ENCODE results near the gene THADA.
"Not testable (repeated sequence)": the region's sequence is repeated elsewhere in the genome, so short reads cannot be mapped to it uniquely, and the experiment has no call there.

Gene THADA

GRCh38 chr2:43207553-43208300, 388.1 kb downstream of the THADA start:
- DNase-seq (ENCODE audit: low spot score): no peak

GRCh38 chr2:43206602-43207001, 389.2 kb downstream of the THADA start:
- DNase-seq (ENCODE audit: low spot score): no peak

- DNase-seq (ENCODE audit: low spot score): no peak
Measured at GRCh38 chr2:43203373-43203772, 392.5 kb downstream of the THADA start.

- no peak for DNase-seq (ENCODE audit: low spot score)
Measured at GRCh38 chr2:43202289-43202688, 393.5 kb downstream of the THADA start.

GRCh38 chr2:43201497-43201896, 394.3 kb downstream of the THADA start:
- DNase-seq (ENCODE audit: low spot score): no peak

GRCh38 chr2:43201016-43201415, 394.8 kb downstream of the THADA start:
- DNase-seq (ENCODE audit: low spot score): no peak

GRCh38 chr2:43199492-43200488, 396.0 kb downstream of the THADA start:
- no peak for DNase-seq (ENCODE audit: low spot score)

GRCh38 chr2:43198263-43198662, 397.6 kb downstream of the THADA start:
- no peak for DNase-seq (ENCODE audit: low spot score)

GRCh38 chr2:43197588-43197896, 398.3 kb downstream of the THADA start:
- no peak for DNase-seq (ENCODE audit: low spot score)

- no peak for DNase-seq (ENCODE audit: low spot score)
Measured at GRCh38 chr2:43196768-43197587, 398.9 kb downstream of the THADA start.

- no peak for DNase-seq (ENCODE audit: low spot score)
Measured at GRCh38 chr2:43194121-43194869, 401.5 kb downstream of the THADA start.

GRCh38 chr2:43193652-43194120, 402.2 kb downstream of the THADA start:
- DNase-seq (ENCODE audit: low spot score): no peak

- no peak for DNase-seq (ENCODE audit: low spot score)
Measured at GRCh38 chr2:43192744-43193651, 402.8 kb downstream of the THADA start.

- DNase-seq (ENCODE audit: low spot score): no peak
Measured at GRCh38 chr2:43191947-43192516, 403.8 kb downstream of the THADA start.

- DNase-seq (ENCODE audit: low spot score): no peak
Measured at GRCh38 chr2:43190311-43191052, 405.4 kb downstream of the THADA start.

GRCh38 chr2:43189861-43190260, 406.0 kb downstream of the THADA start:
- DNase-seq (ENCODE audit: low spot score): not testable (repeated sequence)

- DNase-seq (ENCODE audit: low spot score): no peak
Measured at GRCh38 chr2:43188561-43189386, 407.1 kb downstream of the THADA start.

- no peak for DNase-seq (ENCODE audit: low spot score)
Measured at GRCh38 chr2:43186679-43187374, 409.0 kb downstream of the THADA start.

All from COLO829 (cell line).